ENCODE measurements around the gene VAV1.
"Not testable (repeated sequence)": the region's sequence is repeated elsewhere in the genome, so short reads cannot be mapped to it uniquely, and the experiment has no call there.

VAV1 gene

GRCh38 chr19:6828698-6829633, 56.5 kb downstream of the VAV1 start:
- no peak overlapping the region for H3K4me3 ChIP-seq (ENCODE audit: low read length)
- DNase-seq (ENCODE audit: low read depth, low spot score) = peak; percentile 55

- DNase-seq (ENCODE audit: low read depth, low spot score); H3K4me3 ChIP-seq (ENCODE audit: low read length): not testable (repeated sequence)
Measured at GRCh38 chr19:6829829-6830228, 57.3 kb downstream of the VAV1 start.

GRCh38 chr19:6831084-6831483, 58.6 kb downstream of the VAV1 start:
- H3K4me3 ChIP-seq (ENCODE audit: low read length); DNase-seq (ENCODE audit: low read depth, low spot score): not testable (repeated sequence)

- H3K4me3 ChIP-seq (ENCODE audit: low read length) = no peak overlapping the region
- DNase-seq (ENCODE audit: low read depth, low spot score) = no peak
Measured at GRCh38 chr19:6832412-6832811, 59.9 kb downstream of the VAV1 start.

- no peak overlapping the region for H3K4me3 ChIP-seq (ENCODE audit: low read length)
- no peak for DNase-seq (ENCODE audit: low read depth, low spot score)
Measured at GRCh38 chr19:6833166-6833790, 60.8 kb downstream of the VAV1 start.

- H3K4me3 ChIP-seq (ENCODE audit: low read length) = no peak overlapping the region
- no peak for DNase-seq (ENCODE audit: low read depth, low spot score)
Measured at GRCh38 chr19:6834433-6834832, 61.9 kb downstream of the VAV1 start.

GRCh38 chr19:6835501-6835900, 63.0 kb downstream of the VAV1 start:
- DNase-seq (ENCODE audit: low read depth, low spot score) = no peak
- no peak overlapping the region for H3K4me3 ChIP-seq (ENCODE audit: low read length)

- no peak for DNase-seq (ENCODE audit: low read depth, low spot score)
Measured at GRCh38 chr19:6837525-6837924, 65.0 kb downstream of the VAV1 start.

GRCh38 chr19:6838062-6838655, 65.7 kb downstream of the VAV1 start:
- no peak overlapping the region for H3K4me3 ChIP-seq (ENCODE audit: low read length)
- no peak for DNase-seq (ENCODE audit: low read depth, low spot score)

More at GRCh38 chr19:6837525-6837924, 65.0 kb downstream of the VAV1 start:
- no peak overlapping the region for H3K4me3 ChIP-seq (ENCODE audit: low read length)

- DNase-seq (ENCODE audit: low read depth, low spot score) = no peak
- no peak overlapping the region for H3K4me3 ChIP-seq (ENCODE audit: low read length)
Measured at GRCh38 chr19:6842871-6843607, 70.5 kb downstream of the VAV1 start.

GRCh38 chr19:6847828-6848200, 75.3 kb downstream of the VAV1 start:
- no peak for DNase-seq (ENCODE audit: low read depth, low spot score)
- H3K4me3 ChIP-seq (ENCODE audit: low read length) = no peak overlapping the region

- no peak overlapping the region for H3K4me3 ChIP-seq (ENCODE audit: low read length)
- no peak for DNase-seq (ENCODE audit: low read depth, low spot score)
Measured at GRCh38 chr19:6848986-6849385, 76.5 kb downstream of the VAV1 start.

- no peak overlapping the region for H3K4me3 ChIP-seq (ENCODE audit: low read length)
- no peak for DNase-seq (ENCODE audit: low read depth, low spot score)
Measured at GRCh38 chr19:6849876-6850275, 77.4 kb downstream of the VAV1 start.

- DNase-seq (ENCODE audit: low read depth, low spot score) = no peak
- H3K4me3 ChIP-seq (ENCODE audit: low read length) = no peak overlapping the region
Measured at GRCh38 chr19:6851359-6851758, 78.9 kb downstream of the VAV1 start.

GRCh38 chr19:6852001-6852400, 79.5 kb downstream of the VAV1 start:
- no peak for DNase-seq (ENCODE audit: low read depth, low spot score)
- H3K4me3 ChIP-seq (ENCODE audit: low read length) = no peak overlapping the region

- no peak overlapping the region for H3K4me3 ChIP-seq (ENCODE audit: low read length)
- no peak for DNase-seq (ENCODE audit: low read depth, low spot score)
Measured at GRCh38 chr19:6853868-6854267, 81.4 kb downstream of the VAV1 start.

GRCh38 chr19:6854758-6855157, 82.2 kb downstream of the VAV1 start:
- DNase-seq (ENCODE audit: low read depth, low spot score) = no peak
- no peak overlapping the region for H3K4me3 ChIP-seq (ENCODE audit: low read length)

- H3K4me3 ChIP-seq (ENCODE audit: low read length) = no peak overlapping the region
- no peak for DNase-seq (ENCODE audit: low read depth, low spot score)
Measured at GRCh38 chr19:6856749-6857372, 84.4 kb downstream of the VAV1 start.

GRCh38 chr19:6861683-6862286, 89.3 kb downstream of the VAV1 start:
- no peak overlapping the region for H3K4me3 ChIP-seq (ENCODE audit: low read length)
- DNase-seq (ENCODE audit: low read depth, low spot score) = no peak
